ENCODE measurements around the gene PKD1. TPM values are rescaled to one million over a fixed set of nuclear protein-coding genes. Genes with fewer than 3 reads are reported as not detected.
A peak's percentile ranks its signal among the peaks of the same experiment; 100 is the strongest.
"Not testable (repeated sequence)": the region's sequence is repeated elsewhere in the genome, so short reads cannot be mapped to it uniquely, and the experiment has no call there.

PKD1 gene
- total and polyA plus RNA-seq, 12 donors, result 76.7 to 122 (median 104) TPM

- H3K27ac ChIP-seq, result peak overlapping the region in 1 of 10 donors; percentile 31
- H3K9me3 ChIP-seq; H3K4me3 ChIP-seq; intact Hi-C loops (cut with DNase I); ATAC-seq; H3K36me3 ChIP-seq; H3K27me3 ChIP-seq; DNase-seq: not testable (repeated sequence)
- H3K4me1 ChIP-seq, result peaks cover 24 to 63% (median 36%) of the 10 kb centered on the region in 9 donors
- WGBS, 2 donors, result 70 to 72% methylated on average over 21 to 22 of the region's 22 CpGs
These were observed 5.7 kb downstream of the PKD1 start for GRCh38 chr16:2129890-2130447.

- H3K36me3 ChIP-seq; DNase-seq; intact Hi-C loops (cut with DNase I); H3K4me3 ChIP-seq; H3K9me3 ChIP-seq; H3K27ac ChIP-seq; ATAC-seq; H3K27me3 ChIP-seq: not testable (repeated sequence)
- peaks cover 30 to 69% (median 43%) of the 10 kb centered on the region in 9 donors for H3K4me1 ChIP-seq
- 82 to 83% methylated on average over 9 of the region's 11 CpGs for WGBS, 2 donors
These were observed 6.4 kb downstream of the PKD1 start for GRCh38 chr16:2129251-2129650.

- H3K4me3 ChIP-seq, result not testable (repeated sequence)
- peak in 1 of 2 donors; percentile 48 for DNase-seq
- peaks cover 39 to 78% (median 58%) of the 10 kb centered on the region in 9 donors for H3K4me1 ChIP-seq
These were observed 7.9 kb downstream of the PKD1 start for GRCh38 chr16:2127630-2128280.

GRCh38 chr16:2126928-2127556 is 8.7 kb downstream of the PKD1 start:
- intact Hi-C loops (cut with DNase I); H3K36me3 ChIP-seq; H3K9me3 ChIP-seq; H3K27me3 ChIP-seq: not testable (repeated sequence)
- H3K27ac ChIP-seq, result peak overlapping the region; percentile 92 to 100 (median 98)
- peak overlapping the region in 1 of 10 donors; percentile 6 for H3K4me3 ChIP-seq
- peaks cover 46 to 85% (median 65%) of the 10 kb centered on the region in 9 donors for H3K4me1 ChIP-seq
- ATAC-seq (peak in 2 of 8 donors; percentile 5 to 25), DNase-seq (peak in 1 of 2 donors; percentile 40)
- WGBS, 2 donors, result 70 to 75% methylated on average over 31 of the region's 31 CpGs

More at GRCh38 chr16:2127630-2128280, 7.9 kb downstream of the PKD1 start:
- H3K36me3 ChIP-seq; intact Hi-C loops (cut with DNase I); H3K27me3 ChIP-seq; H3K9me3 ChIP-seq: not testable (repeated sequence)
- WGBS, 2 donors, result 19 to 23% methylated on average over 3 of the region's 3 CpGs
- H3K27ac ChIP-seq, result peak overlapping the region; percentile 92 to 100 (median 98)
- ATAC-seq, result peak in 3 of 8 donors; percentile 6 to 35 (median 6)

- H3K27ac ChIP-seq, result peak overlapping the region; percentile 92 to 100 (median 98)
- H3K36me3 ChIP-seq; H3K27me3 ChIP-seq; intact Hi-C loops (cut with DNase I); H3K9me3 ChIP-seq: not testable (repeated sequence)
- peak in 1 of 9 donors; percentile 8 for TF ChIP-seq CTCF (IDR thresholded peaks at IDR 0.05)
- ATAC-seq (peak; percentile 4 to 53 (median 32)), DNase-seq (peak; percentile 34 to 62)
- peak overlapping the region in 3 of 10 donors; percentile 6 to 53 (median 20) for H3K4me3 ChIP-seq
- peaks cover 54 to 93% (median 72%) of the 10 kb centered on the region in 9 donors for H3K4me1 ChIP-seq
- 40 to 46% methylated on average over 21 of the region's 21 CpGs for WGBS, 2 donors
These were observed 9.4 kb downstream of the PKD1 start for GRCh38 chr16:2126161-2126743.

GRCh38 chr16:2125609-2126008 is 10.1 kb downstream of the PKD1 start:
- H3K36me3 ChIP-seq; H3K9me3 ChIP-seq; ATAC-seq; H3K27me3 ChIP-seq; DNase-seq; intact Hi-C loops (cut with DNase I): not testable (repeated sequence)
- WGBS, 2 donors, result 33 to 37% methylated on average over 10 to 11 of the region's 11 CpGs
- peak overlapping the region in 9 of 10 donors; percentile 18 to 55 (median 44) for H3K4me3 ChIP-seq
- peaks cover 54 to 94% (median 72%) of the 10 kb centered on the region in 9 donors for H3K4me1 ChIP-seq
- peak in 1 of 9 donors; percentile 17 for TF ChIP-seq CTCF (IDR thresholded peaks at IDR 0.05)
- H3K27ac ChIP-seq, result peak overlapping the region; percentile 92 to 100 (median 98)

GRCh38 chr16:2124694-2125444 is 10.8 kb downstream of the PKD1 start:
- Histone ChIP-seq H3K4me3 (peak overlapping the region; percentile 10 to 55 (median 44)), H3K27ac (peak overlapping the region; percentile 92 to 100 (median 98)), H3K4me1 (peaks cover 54 to 92% (median 73%) of the 10 kb centered on the region in 9 donors)
- 2 to 4% methylated on average over 36 to 37 of the region's 37 CpGs for WGBS, 2 donors
- H3K27me3 ChIP-seq; H3K36me3 ChIP-seq; H3K9me3 ChIP-seq; intact Hi-C loops (cut with DNase I): not testable (repeated sequence)
- ATAC-seq (peak; percentile 53 to 83 (median 72)), DNase-seq (peak; percentile 78 to 87)

GRCh38 chr16:2124377-2124693 is 11.4 kb downstream of the PKD1 start:
- H3K4me3 ChIP-seq, result peak overlapping the region; percentile 10 to 55 (median 44)
- 12 to 15% methylated on average over 11 of the region's 11 CpGs for WGBS, 2 donors
- H3K27me3 ChIP-seq; H3K9me3 ChIP-seq; H3K36me3 ChIP-seq; intact Hi-C loops (cut with DNase I): not testable (repeated sequence)
- DNase-seq (peak in 1 of 2 donors; percentile 22), ATAC-seq (peak in 7 of 8 donors; percentile 0 to 8 (median 2))
- peak overlapping the region; percentile 92 to 100 (median 98) for H3K27ac ChIP-seq
- peaks cover 54 to 87% (median 73%) of the 10 kb centered on the region in 9 donors for H3K4me1 ChIP-seq
